ENCODE measurements around the gene PDE10A. TPM values are rescaled to one million over a fixed set of nuclear protein-coding genes. Genes with fewer than 3 reads are reported as not detected.

PDE10A gene
- total and polyA plus RNA-seq, 2 of the 8 experiments (the other 6 are each of a cell fraction or from before 2014, with no cell fraction given): 1.1 to 2.4 TPM

DNA sequence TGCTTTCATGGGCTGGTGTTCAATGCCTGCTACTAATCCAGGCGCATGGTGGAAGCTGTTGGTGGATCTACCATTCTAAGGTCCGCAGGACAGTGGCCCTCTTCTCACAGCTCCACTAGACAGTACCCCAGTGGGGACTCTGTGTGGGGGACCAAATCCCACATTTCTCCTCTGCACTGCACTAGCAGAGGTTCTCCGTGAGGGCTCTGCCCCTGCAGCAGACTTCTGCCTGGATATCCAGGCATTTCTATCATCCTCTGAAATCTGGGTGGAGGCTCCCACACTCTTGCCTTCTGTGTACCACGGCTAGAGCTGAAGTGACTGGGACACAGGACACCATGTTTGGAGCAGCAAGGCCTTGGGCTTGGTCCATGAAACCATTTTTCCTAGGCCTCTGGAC is 219.6 kb downstream of the PDE10A start (continued):
- TF ChIP-seq, protein P1, sequence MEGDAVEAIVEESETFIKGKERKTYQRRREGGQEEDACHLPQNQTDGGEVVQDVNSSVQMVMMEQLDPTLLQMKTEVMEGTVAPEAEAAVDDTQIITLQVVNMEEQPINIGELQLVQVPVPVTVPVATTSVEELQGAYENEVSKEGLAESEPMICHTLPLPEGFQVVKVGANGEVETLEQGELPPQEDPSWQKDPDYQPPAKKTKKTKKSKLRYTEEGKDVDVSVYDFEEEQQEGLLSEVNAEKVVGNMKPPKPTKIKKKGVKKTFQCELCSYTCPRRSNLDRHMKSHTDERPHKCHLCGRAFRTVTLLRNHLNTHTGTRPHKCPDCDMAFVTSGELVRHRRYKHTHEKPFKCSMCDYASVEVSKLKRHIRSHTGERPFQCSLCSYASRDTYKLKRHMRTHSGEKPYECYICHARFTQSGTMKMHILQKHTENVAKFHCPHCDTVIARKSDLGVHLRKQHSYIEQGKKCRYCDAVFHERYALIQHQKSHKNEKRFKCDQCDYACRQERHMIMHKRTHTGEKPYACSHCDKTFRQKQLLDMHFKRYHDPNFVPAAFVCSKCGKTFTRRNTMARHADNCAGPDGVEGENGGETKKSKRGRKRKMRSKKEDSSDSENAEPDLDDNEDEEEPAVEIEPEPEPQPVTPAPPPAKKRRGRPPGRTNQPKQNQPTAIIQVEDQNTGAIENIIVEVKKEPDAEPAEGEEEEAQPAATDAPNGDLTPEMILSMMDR (IDR thresholded peaks at IDR 0.05; ENCODE audit: control extremely low read depth in 1 of 3, insufficient read depth in 1 of 3, low read depth in 1 of 3, low read length in 3 of 3): no peak
- TF ChIP-seq SUZ12 (IDR thresholded peaks at IDR 0.05; ENCODE audit: low read length): no peak
- no peak for TF ChIP-seq SIRT6 (IDR thresholded peaks at IDR 0.05; ENCODE audit: low read length)
- TF ChIP-seq, protein P2, sequence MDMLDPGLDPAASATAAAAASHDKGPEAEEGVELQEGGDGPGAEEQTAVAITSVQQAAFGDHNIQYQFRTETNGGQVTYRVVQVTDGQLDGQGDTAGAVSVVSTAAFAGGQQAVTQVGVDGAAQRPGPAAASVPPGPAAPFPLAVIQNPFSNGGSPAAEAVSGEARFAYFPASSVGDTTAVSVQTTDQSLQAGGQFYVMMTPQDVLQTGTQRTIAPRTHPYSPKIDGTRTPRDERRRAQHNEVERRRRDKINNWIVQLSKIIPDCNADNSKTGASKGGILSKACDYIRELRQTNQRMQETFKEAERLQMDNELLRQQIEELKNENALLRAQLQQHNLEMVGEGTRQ (IDR thresholded peaks at IDR 0.05; ENCODE audit: low read length): no peak
- TF ChIP-seq TEAD4 (IDR thresholded peaks at IDR 0.05; ENCODE audit: low read depth, low read length): no peak
- TF ChIP-seq, protein P3, sequence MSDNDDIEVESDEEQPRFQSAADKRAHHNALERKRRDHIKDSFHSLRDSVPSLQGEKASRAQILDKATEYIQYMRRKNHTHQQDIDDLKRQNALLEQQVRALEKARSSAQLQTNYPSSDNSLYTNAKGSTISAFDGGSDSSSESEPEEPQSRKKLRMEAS (IDR thresholded peaks at IDR 0.05): no peak
- no peak for TF ChIP-seq RXRA (IDR thresholded peaks at IDR 0.05; ENCODE audit: insufficient read depth, low read depth, low read length)
